HG02763 (cell line): ENCODE results near the gene TLK1.
"Not testable (repeated sequence)": the region's sequence is repeated elsewhere in the genome, so short reads cannot be mapped to it uniquely, and the experiment has no call there.

Experiments
- ATAC-seq: cut with Tn5 transposase; IDR thresholded peaks from one replicate; pipeline ENCODE4 v1.9.1; 2021; ENCODE audit warnings: mild to moderate bottlenecking, moderate library complexity; ENCODE audit not compliant: unreplicated experiment

TLK1 gene

DNA sequence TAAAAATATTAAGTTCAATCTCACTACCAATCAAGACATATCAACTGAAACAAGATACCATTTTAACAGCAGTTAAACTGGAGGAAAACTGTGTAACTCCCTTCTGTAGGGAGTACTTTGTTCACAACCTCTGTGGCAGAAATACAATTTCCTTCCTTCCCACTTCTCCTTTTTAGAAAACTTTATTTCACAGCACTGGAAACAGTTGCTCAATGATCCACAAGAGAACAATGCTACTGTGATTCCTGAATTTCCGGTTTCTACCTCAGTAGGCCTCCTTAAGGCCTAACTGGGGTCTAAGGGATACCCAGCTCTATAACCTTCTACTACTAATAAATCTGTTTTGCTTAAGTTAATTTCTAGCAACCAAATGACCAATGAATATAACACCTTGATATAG, 14.1 kb downstream of the TLK1 start:
- ATAC-seq, result no peak

GRCh38 chr2:171146071-171146470, 14.6 kb downstream of the TLK1 start:
- ATAC-seq, result no peak

DNA sequence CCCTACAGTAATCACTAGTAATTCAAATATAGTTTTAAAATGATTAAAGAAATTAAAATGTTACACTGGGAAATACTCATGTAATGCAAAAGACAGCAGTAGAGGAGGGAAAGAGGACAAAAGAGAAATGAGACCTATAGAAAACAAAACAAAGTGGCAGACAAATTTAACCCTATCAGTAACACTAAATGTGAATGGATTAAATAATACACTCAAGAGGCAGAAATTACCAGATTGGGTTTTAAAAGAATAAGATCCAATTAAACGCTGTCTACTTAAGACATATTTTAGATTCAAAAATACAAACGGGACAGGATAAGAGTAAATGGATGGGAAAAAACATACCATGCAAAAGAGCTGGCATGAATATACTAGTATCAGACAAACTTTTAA, 17.0 kb downstream of the TLK1 start:
- no peak for ATAC-seq

GRCh38 chr2:171142398-171142797, 18.3 kb downstream of the TLK1 start:
- no peak for ATAC-seq

GRCh38 chr2:171141320-171141719, 19.4 kb downstream of the TLK1 start:
- no peak for ATAC-seq

DNA sequence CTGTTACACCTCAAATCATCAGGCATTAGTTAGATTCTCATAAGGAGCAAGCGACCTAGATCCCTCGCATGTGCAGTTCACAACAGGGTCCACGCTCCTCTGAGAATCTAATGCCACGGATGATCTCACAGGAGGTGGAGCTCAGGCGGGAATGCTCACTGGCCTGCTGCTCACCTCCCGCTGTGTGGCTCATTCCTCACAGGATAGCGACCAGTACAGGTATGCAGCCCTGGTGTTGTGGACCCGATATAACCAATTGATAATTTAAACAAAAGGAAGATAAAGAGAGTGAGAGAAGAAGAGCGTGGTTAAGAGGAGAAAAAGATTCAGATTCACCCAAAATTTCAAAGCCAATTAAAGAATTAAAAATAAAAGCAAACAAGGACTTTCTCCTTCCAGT, 20.8 kb downstream of the TLK1 start:
- ATAC-seq, result no peak

GRCh38 chr2:171136024-171136423, 24.7 kb downstream of the TLK1 start:
- peak; percentile 86 for ATAC-seq

- no peak for ATAC-seq
Observed at GRCh38 chr2:171134624-171135230, 26.0 kb downstream of the TLK1 start.

GRCh38 chr2:171132086-171132485, 28.6 kb downstream of the TLK1 start:
- ATAC-seq, result no peak

DNA sequence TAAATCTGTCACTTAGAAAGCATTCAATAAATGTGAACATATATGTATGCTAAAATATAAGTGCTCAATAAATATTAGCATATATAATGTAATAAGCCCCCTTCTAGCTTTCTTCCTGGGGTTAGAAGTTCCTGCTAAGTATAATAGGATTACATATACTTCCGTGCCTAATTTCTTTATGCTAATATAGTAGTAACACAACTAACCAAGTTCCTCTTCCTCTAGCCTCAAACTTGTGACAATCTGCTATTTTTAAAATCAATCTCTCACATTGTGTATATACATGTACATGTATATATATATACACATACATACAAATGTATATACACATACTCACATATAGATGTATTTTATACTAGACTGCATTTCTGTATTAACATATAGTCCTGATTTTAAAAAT, 32.2 kb downstream of the TLK1 start:
- ATAC-seq, result no peak

- no peak for ATAC-seq
Observed at GRCh38 chr2:171124541-171124940, 36.2 kb downstream of the TLK1 start.

DNA sequence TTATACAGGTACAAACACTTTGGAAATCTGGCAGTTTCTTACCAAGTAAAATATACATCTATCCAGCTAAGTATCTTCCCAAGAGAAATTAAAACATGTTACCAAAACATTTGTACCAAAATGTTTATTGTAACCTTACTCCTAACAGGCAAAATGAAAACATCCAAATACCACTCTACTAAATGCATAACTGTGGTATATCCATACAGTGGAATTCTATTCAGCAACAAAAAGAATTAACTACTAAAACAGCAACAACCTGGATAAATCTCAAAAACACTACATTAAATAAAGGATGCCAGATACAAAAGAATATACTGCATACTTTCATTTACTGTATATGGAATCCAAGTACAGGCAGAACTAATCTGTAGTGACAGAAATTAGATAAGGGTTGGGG, 51.1 kb downstream of the TLK1 start:
- ATAC-seq, result no peak

GRCh38 chr2:171109020-171109419, 51.7 kb downstream of the TLK1 start:
- no peak for ATAC-seq

GRCh38 chr2:171107803-171108202, 52.9 kb downstream of the TLK1 start:
- ATAC-seq, result no peak

GRCh38 chr2:171104379-171104778, 56.3 kb downstream of the TLK1 start:
- no peak for ATAC-seq

- no peak for ATAC-seq
Observed at GRCh38 chr2:171102802-171103201, 57.9 kb downstream of the TLK1 start.

GRCh38 chr2:171100370-171100769, 60.3 kb downstream of the TLK1 start:
- no peak for ATAC-seq

DNA sequence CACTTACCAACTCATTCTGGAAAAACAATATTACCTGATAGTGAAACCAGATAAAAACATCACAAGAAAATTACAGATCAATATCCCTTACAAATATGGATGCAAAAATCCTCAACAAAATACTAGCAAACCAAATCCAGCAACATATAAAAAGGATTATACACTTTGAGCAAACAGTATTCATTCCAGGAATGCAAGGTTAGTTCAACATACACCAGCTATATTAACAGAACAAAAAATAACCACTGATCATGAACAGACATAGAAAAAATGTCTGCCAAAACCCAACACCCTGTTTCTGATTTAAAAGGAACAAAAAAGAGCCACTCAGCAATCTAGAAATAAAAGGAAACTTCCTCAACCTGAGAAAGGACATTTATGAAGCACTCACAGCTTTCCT, 62.1 kb downstream of the TLK1 start:
- ATAC-seq, result no peak

- no peak for ATAC-seq
Observed at GRCh38 chr2:171095014-171095582, 65.6 kb downstream of the TLK1 start.

- not testable (repeated sequence) for ATAC-seq
Observed at GRCh38 chr2:171091517-171091916, 69.2 kb downstream of the TLK1 start.

DNA sequence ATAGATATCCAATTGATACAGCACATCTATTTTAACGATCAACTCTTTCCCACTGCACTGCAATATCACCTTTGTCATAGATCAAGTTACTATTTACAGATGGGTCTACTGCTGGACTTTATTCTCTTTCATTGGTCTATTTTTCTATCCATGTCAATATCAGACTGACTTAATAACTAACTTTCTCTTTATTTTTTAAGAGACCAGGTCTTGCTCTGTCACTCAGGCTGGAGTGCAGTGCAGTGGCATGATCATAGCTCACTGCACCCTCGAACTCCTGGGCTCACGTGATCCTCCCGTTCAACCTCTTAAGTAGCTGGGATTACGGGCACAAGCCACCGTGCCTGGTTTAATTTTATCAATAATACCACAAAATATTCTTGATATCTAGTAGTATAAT, 71.2 kb downstream of the TLK1 start:
- ATAC-seq, result no peak

- ATAC-seq, result no peak
Observed at GRCh38 chr2:171088057-171088834, 72.4 kb downstream of the TLK1 start.
